Activated CD8-positive, alpha-beta T cell treated with anti-CD3 and anti-CD28 coated beads, Interleukin-2, amount 10 ng/mL, durations not matched to agents 7 days and 5 days (primary cell): ENCODE measurements around the gene PNPLA7. TPM values are rescaled to one million over a fixed set of nuclear protein-coding genes. Genes with fewer than 3 reads are reported as not detected.
"Not testable (repeated sequence)": the region's sequence is repeated elsewhere in the genome, so short reads cannot be mapped to it uniquely, and the experiment has no call there.

ENCODE experiments used
- ATAC-seq: fragments of 150-1000 bp; cut with Tn5 transposase; one replicate; pipeline ENCODE4 v1.10.0; 2021; ENCODE audit warnings: moderate library complexity
- CTCF ChIA-PET: fragments of 350-600 bp; sonication (Branson Sonifier 250); formaldehyde crosslinking; loops from one replicate; lab custom pipeline; 2021; ENCODE audit warnings: antibody characterized with exemption; lab: Charles Lee
- POLR2A ChIA-PET: fragments of 350-600 bp; sonication (Branson Sonifier 250); formaldehyde crosslinking; loops from one replicate; lab custom pipeline; 2021; ENCODE audit warnings: antibody characterized with exemption; lab: Charles Lee
- DNase-seq: peaks from one replicate; pipeline ENCODE4 v3.0.0-alpha.2; 2020
- H3K27ac Mint-ChIP-seq: one replicate; pipeline ENCODE4 v1.8.0; 2021; ENCODE audit warnings: mild to moderate bottlenecking, mixed read lengths
- H3K27me3 Mint-ChIP-seq: one replicate; pipeline ENCODE4 v1.8.0; 2021; ENCODE audit warnings: low read depth, mixed read lengths
- H3K36me3 Mint-ChIP-seq: one replicate; pipeline ENCODE4 v1.8.0; 2021; ENCODE audit warnings: low read depth, mixed read lengths
- H3K4me1 Mint-ChIP-seq: one replicate; pipeline ENCODE4 v1.8.0; 2021; ENCODE audit warnings: low read depth, mixed read lengths
- H3K4me3 Mint-ChIP-seq: one replicate; pipeline ENCODE4 v1.8.0; 2021; ENCODE audit warnings: mild to moderate bottlenecking, mixed read lengths
- H3K9me3 Mint-ChIP-seq: one replicate; pipeline ENCODE4 v1.8.0; 2022; ENCODE audit warnings: mixed read lengths; ENCODE audit not compliant: insufficient read depth
- total RNA-seq, 2 experiments: library from RNA; stranded (reverse); gene quantifications; one replicate each; pipeline ENCODE4 v1.2.3, GENCODE V29; 2021

The PNPLA7 gene
- total RNA-seq, 2 experiments from 2014 or later = 3.4 to 3.7 TPM

GRCh38 chr9:137552022-137552768 is 2.0 kb upstream of the PNPLA7 start:
- H3K27me3 Mint-ChIP-seq = no peaks in the 10 kb centered on the region
- H3K36me3 Mint-ChIP-seq = peaks cover 29% of the 10 kb centered on the region
- POLR2A ChIA-PET = interaction anchor here (0.9 to 1.5 kb wide), 5 partner anchors 11 to 311 kb away, joined by 3 to 7 read pairs (median 4); partner anchors contain the start of gene TUBB4B
- no peaks in the 10 kb centered on the region for H3K9me3 Mint-ChIP-seq
- peaks cover 22% of the 10 kb centered on the region for H3K4me1 Mint-ChIP-seq
- peak overlapping the region; percentile 81 for H3K4me3 Mint-ChIP-seq
- ATAC-seq = peak; percentile 21
- CTCF ChIA-PET = interaction anchor here (0.6 to 1.5 kb wide), 14 partner anchors 8 to 129 kb away, joined by 3 to 7 read pairs (median 4); partner anchors contain the start of genes EXD3 and NOXA1
- peak overlapping the region; percentile 80 for H3K27ac Mint-ChIP-seq
- no peak for DNase-seq

- Mint-ChIP-seq H3K27me3 (no peaks in the 10 kb centered on the region), H3K4me1 (peaks cover 22% of the 10 kb centered on the region), H3K27ac (peak within 1 kb of the TSS; percentile 80), H3K9me3 (no peaks in the 10 kb centered on the region), H3K36me3 (peaks cover 27% of the 10 kb centered on the region), H3K4me3 (peak within 1 kb of the TSS; percentile 81)
- CTCF ChIA-PET = interaction anchor here (0.6 to 2.0 kb wide), 15 partner anchors 9 to 129 kb away, joined by 3 to 7 read pairs (median 4); partner anchors contain the start of genes EXD3 and NOXA1
- DNase-seq = peak; percentile 92
- peak; percentile 93 for ATAC-seq
- POLR2A ChIA-PET = interaction anchor here (0.9 to 1.5 kb wide), 5 partner anchors 10 to 311 kb away, joined by 3 to 7 read pairs (median 4); partner anchors contain the start of gene TUBB4B
These were observed 1.2 kb upstream of the PNPLA7 start, which contains the start of gene MRPL41 for GRCh38 chr9:137551264-137552021. TSS of gene MRPL41 (plus strand) at chr9:137551879. CDS start at chr9:137552082, 203 bp downstream.

- H3K9me3 Mint-ChIP-seq, POLR2A ChIA-PET, DNase-seq, H3K27me3 Mint-ChIP-seq: not testable (repeated sequence)
- CTCF ChIA-PET = interaction anchor here (2.0 kb wide), 1 partner anchor 16 kb away, joined by 7 read pairs; no protein-coding TSS in a partner anchor
- H3K4me1 Mint-ChIP-seq = peaks cover 22% of the 10 kb centered on the region
- ATAC-seq = peak; percentile 5
- peaks cover 22% of the 10 kb centered on the region for H3K36me3 Mint-ChIP-seq
- peak overlapping the region; percentile 68 for H3K4me3 Mint-ChIP-seq
- peak overlapping the region; percentile 20 for H3K27ac Mint-ChIP-seq
These were observed 709 bp upstream of the PNPLA7 start for GRCh38 chr9:137550958-137551263.

- DNase-seq = no peak
- Mint-ChIP-seq H3K27me3 (no peaks in the 10 kb centered on the region), H3K9me3 (no peaks in the 10 kb centered on the region), H3K36me3 (peaks cover 6% of the 10 kb centered on the region), H3K27ac (no peak overlapping the region), H3K4me3 (no peak overlapping the region), H3K4me1 (peaks cover 27% of the 10 kb centered on the region)
- CTCF ChIA-PET = no interaction called here
- ATAC-seq = no peak
- POLR2A ChIA-PET = no interaction called here
These were observed 2.3 kb downstream of the PNPLA7 start for GRCh38 chr9:137547687-137548543.

- no peak for ATAC-seq
- Mint-ChIP-seq H3K27ac (no peak overlapping the region), H3K4me3 (no peak overlapping the region), H3K27me3 (no peaks in the 10 kb centered on the region), H3K4me1 (peaks cover 22% of the 10 kb centered on the region), H3K9me3 (no peaks in the 10 kb centered on the region), H3K36me3 (no peaks in the 10 kb centered on the region)
- CTCF ChIA-PET = interaction anchor here (1.1 to 1.3 kb wide), 3 partner anchors 10 to 122 kb away, joined by 4 to 6 read pairs (median 4); partner anchors contain the start of genes EXD3 and NOXA1
- DNase-seq = no peak
- POLR2A ChIA-PET = no interaction called here
These were observed 5.1 kb downstream of the PNPLA7 start for GRCh38 chr9:137545123-137545522.

- no peaks in the 10 kb centered on the region for H3K36me3 Mint-ChIP-seq
- no peaks in the 10 kb centered on the region for H3K9me3 Mint-ChIP-seq
- H3K27ac Mint-ChIP-seq = peak overlapping the region; percentile 49
- H3K27me3 Mint-ChIP-seq = no peaks in the 10 kb centered on the region
- ChIA-PET CTCF (interaction anchor here (1.1 kb wide), 1 partner anchor 13 kb away, joined by 4 read pairs; no protein-coding TSS in a partner anchor), POLR2A (no interaction called here)
- H3K4me1 Mint-ChIP-seq = peaks cover 16% of the 10 kb centered on the region
- no peak overlapping the region for H3K4me3 Mint-ChIP-seq
- ATAC-seq = no peak
- no peak for DNase-seq
These were observed 5.9 kb downstream of the PNPLA7 start for GRCh38 chr9:137544176-137544760.

- no peaks in the 10 kb centered on the region for H3K27me3 Mint-ChIP-seq
- no peak for ATAC-seq
- no peak for DNase-seq
- H3K4me1 Mint-ChIP-seq = peaks cover 14% of the 10 kb centered on the region
- ChIA-PET CTCF (no interaction called here), POLR2A (no interaction called here)
- H3K36me3 Mint-ChIP-seq = no peaks in the 10 kb centered on the region
- no peak overlapping the region for H3K4me3 Mint-ChIP-seq
- no peak overlapping the region for H3K27ac Mint-ChIP-seq
- H3K9me3 Mint-ChIP-seq = no peaks in the 10 kb centered on the region
These were observed 6.8 kb downstream of the PNPLA7 start for GRCh38 chr9:137543237-137543963.

GRCh38 chr9:137542486-137542885 is 7.7 kb downstream of the PNPLA7 start:
- POLR2A ChIA-PET = no interaction called here
- Mint-ChIP-seq H3K27me3 (no peaks in the 10 kb centered on the region), H3K9me3 (no peaks in the 10 kb centered on the region), H3K36me3 (peaks cover 4% of the 10 kb centered on the region), H3K4me1 (peaks cover 16% of the 10 kb centered on the region), H3K4me3 (no peak overlapping the region), H3K27ac (no peak overlapping the region)
- DNase-seq (no peak), ATAC-seq (no peak)
- CTCF ChIA-PET = interaction anchor here (0.7 to 0.9 kb wide), 2 partner anchors 9 to 120 kb away, joined by 3 read pairs; partner anchors contain the start of genes EXD3 and MRPL41

GRCh38 chr9:137540536-137540935 is 9.7 kb downstream of the PNPLA7 start:
- ATAC-seq (no peak), DNase-seq (no peak)
- H3K27ac Mint-ChIP-seq = no peak overlapping the region
- peaks cover 5% of the 10 kb centered on the region for H3K9me3 Mint-ChIP-seq
- H3K4me3 Mint-ChIP-seq = no peak overlapping the region
- H3K27me3 Mint-ChIP-seq = no peaks in the 10 kb centered on the region
- ChIA-PET POLR2A (no interaction called here), CTCF (interaction anchor here (1.6 kb wide), 1 partner anchor 12 kb away, joined by 3 read pairs; the partner anchor contains the start of gene MRPL41)
- H3K4me1 Mint-ChIP-seq = peaks cover 31% of the 10 kb centered on the region
- H3K36me3 Mint-ChIP-seq = peaks cover 15% of the 10 kb centered on the region

GRCh38 chr9:137538058-137538457 is 12.1 kb downstream of the PNPLA7 start:
- Mint-ChIP-seq H3K9me3 (peaks cover 5% of the 10 kb centered on the region), H3K27me3 (no peaks in the 10 kb centered on the region), H3K27ac (peak overlapping the region; percentile 93), H3K36me3 (peaks cover 21% of the 10 kb centered on the region), H3K4me3 (no peak overlapping the region), H3K4me1 (peaks cover 34% of the 10 kb centered on the region)
- POLR2A ChIA-PET = interaction anchor here (1.4 kb wide), 1 partner anchor 14 kb away, joined by 4 read pairs; the partner anchor contains the start of gene MRPL41
- DNase-seq (no peak), ATAC-seq (no peak)
- CTCF ChIA-PET = interaction anchor here (0.7 kb wide), 1 partner anchor 236 kb away, joined by 3 read pairs; the partner anchor contains the start of gene NRARP
